A673 (cell line): Measurements from ENCODE around the gene PANX3.

Source experiments
- CTCF ChIP-seq: fragments of 300-800, 200-600 bp; sonication (generic); conservative IDR thresholded peaks from 2 replicates; pipeline ENCODE4 v1.5.1; 2017; ENCODE audit warnings: low read depth, mild to moderate bottlenecking, antibody characterized with exemption, low read length, moderate library complexity, mixed read lengths
- EZH2 ChIP-seq: fragments of 200-600 bp; sonication (generic); IDR thresholded peaks from 2 replicates; pipeline ENCODE4 v1.6.1; 2017; ENCODE audit warnings: borderline replicate concordance, low read depth, mild to moderate bottlenecking, mixed read lengths, antibody characterized with exemption, low read length; ENCODE audit not compliant: poor library complexity, severe bottlenecking

GRCh38 chr11:124583781-124584180 is 27.4 kb upstream of the PANX3 start:
- TF ChIP-seq CTCF (no peak), EZH2 (no peak)
